NCI-H524 (cell line): ENCODE measurements around the gene KLHL22.
"Not testable (repeated sequence)": the region's sequence is repeated elsewhere in the genome, so short reads cannot be mapped to it uniquely, and the experiment has no call there.

ENCODE experiments used
- DNase-seq, 2 experiments: peaks; one replicate each; lab custom pipeline; 2025; lab: John Stamatoyannopoulos, UW

The KLHL22 gene

GRCh38 chr22:20420157-20420842 lies 75.3 kb downstream of the KLHL22 start:
- DNase-seq: no peak

- no peak for DNase-seq
Measured at GRCh38 chr22:20419664-20419951, 76.0 kb downstream of the KLHL22 start.

- DNase-seq: peak; percentile 68 to 75
Measured at GRCh38 chr22:20418211-20418788, 77.3 kb downstream of the KLHL22 start.

- not testable (repeated sequence) for DNase-seq
Measured at GRCh38 chr22:20415699-20416098, 79.9 kb downstream of the KLHL22 start.

GRCh38 chr22:20415241-20415640 lies 80.4 kb downstream of the KLHL22 start:
- DNase-seq: not testable (repeated sequence)

- DNase-seq: no peak
Measured at GRCh38 chr22:20414450-20414849, 81.1 kb downstream of the KLHL22 start.

GRCh38 chr22:20414059-20414440 lies 81.5 kb downstream of the KLHL22 start:
- no peak for DNase-seq

GRCh38 chr22:20413217-20414058 lies 82.2 kb downstream of the KLHL22 start:
- DNase-seq: no peak

- no peak for DNase-seq
Measured at GRCh38 chr22:20412474-20413216, 83.0 kb downstream of the KLHL22 start.

GRCh38 chr22:20409385-20409784 lies 86.2 kb downstream of the KLHL22 start:
- DNase-seq: not testable (repeated sequence)

GRCh38 chr22:20408891-20409290 lies 86.7 kb downstream of the KLHL22 start:
- no peak for DNase-seq

- no peak for DNase-seq
Measured at GRCh38 chr22:20407829-20408228, 87.8 kb downstream of the KLHL22 start.

- no peak for DNase-seq
Measured at GRCh38 chr22:20406686-20407408, 88.7 kb downstream of the KLHL22 start.

GRCh38 chr22:20405931-20406685 lies 89.5 kb downstream of the KLHL22 start:
- DNase-seq: no peak

- DNase-seq: no peak
Measured at GRCh38 chr22:20405291-20405930, 90.2 kb downstream of the KLHL22 start.

GRCh38 chr22:20404881-20405280 lies 90.7 kb downstream of the KLHL22 start:
- DNase-seq: no peak

- no peak for DNase-seq
Measured at GRCh38 chr22:20403779-20404140, 91.8 kb downstream of the KLHL22 start.

- no peak for DNase-seq
Measured at GRCh38 chr22:20402960-20403778, 92.4 kb downstream of the KLHL22 start.

GRCh38 chr22:20401376-20402014 lies 94.1 kb downstream of the KLHL22 start:
- DNase-seq: no peak
